AG08396 (cell line): Measurements from ENCODE around the gene SYNDIG1.

ENCODE experiments used
- DNase-seq: peaks from one replicate; pipeline ENCODE4 v3.0.0; 2012; ENCODE audit warnings: low spot score, mixed read lengths

Gene SYNDIG1

DNA sequence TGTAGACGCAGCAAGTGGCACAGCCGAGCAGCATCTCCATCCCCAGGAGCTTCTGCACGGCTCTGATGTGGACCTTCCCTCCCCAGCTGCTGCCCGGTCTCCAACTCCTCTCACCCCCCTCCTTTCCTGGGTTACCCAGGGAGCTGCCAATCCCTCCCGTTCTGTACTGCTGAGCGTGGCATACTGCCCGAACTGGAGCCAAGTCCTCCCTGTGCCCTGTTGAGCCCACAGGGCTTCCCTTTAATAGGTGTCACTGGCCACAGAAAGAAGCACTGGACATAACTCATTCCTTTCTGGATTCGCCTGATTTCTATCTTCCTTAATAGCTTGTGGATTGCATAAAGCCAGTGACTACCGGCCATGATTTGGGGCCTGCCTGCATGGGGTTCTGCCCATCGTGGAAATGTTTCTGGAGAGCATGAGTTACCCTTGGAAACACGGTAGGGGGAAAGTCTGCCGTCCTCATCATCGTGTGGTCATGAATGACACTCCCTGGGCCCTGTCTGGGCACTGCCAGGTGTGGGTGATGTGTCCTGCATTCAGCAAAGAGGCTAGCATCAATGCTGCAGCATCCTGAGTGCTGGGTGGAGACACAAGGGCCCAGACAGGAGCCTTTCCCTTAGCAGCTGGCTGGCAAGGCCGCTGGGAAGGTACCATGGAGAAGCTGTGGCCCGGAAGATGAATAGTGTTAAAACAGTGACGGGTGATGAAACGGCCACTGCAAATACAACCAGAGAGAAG is 189.7 kb downstream of the SYNDIG1 start:
- DNase-seq: no peak

DNA sequence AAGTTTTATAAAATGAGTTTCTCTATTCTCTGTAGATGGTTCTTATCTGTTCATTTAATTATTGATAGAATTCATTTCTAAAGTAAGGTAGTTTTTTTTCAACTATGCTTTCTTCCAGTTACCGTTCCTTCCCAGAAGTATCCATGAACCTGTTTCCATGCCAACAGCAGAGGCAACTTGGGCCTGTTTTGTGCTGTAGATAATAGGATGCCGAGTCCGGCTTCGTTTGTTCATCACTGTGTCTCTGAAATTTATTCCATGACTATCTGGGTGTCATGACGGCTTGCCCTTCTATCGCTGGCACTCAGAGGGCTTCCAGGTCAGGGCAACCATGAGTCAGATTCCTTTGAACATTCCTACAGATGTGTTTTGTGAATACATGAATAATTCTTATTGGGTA is 190.4 kb downstream of the SYNDIG1 start:
- no peak for DNase-seq

DNA sequence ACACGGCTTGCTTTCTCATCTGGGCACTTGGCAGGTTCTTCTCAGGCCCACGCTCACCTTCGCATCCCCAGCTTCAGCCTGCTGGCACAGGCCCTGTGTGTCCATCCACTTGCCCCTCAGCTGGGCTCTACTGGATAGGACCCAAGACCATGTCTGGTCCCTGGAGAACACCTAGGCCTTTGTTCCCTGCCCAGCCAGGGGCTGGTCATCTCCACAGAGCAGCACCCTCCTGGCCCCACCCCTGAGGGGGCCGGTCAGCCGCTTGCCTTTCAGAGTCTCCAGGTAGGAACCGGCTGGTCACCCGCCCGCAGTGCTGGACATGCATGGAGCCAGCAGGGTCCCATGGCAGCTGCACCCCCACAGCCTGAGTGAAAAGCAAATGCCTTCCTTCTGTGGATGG is 191.2 kb downstream of the SYNDIG1 start:
- DNase-seq: no peak

DNA sequence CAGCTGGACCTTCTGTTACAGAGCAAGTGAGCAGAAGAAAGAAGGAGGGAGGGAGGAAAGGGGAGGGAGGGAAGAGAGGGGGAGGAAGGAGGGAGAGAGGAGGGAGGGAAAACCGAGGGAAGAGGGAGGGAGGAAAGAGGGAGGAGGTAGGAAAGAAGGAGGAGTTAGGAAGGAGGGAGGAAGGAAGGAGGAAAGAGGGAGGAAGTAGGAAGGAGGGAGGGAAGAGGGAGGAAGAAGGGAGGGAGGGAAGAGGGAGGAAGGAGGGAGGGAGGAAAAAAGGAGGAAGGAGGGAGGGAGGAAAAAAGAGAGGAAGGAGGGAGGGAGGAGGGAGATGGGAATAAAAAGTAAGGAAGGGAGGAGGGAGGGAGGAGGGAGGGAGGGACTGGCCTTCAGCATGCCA is 191.8 kb downstream of the SYNDIG1 start:
- no peak for DNase-seq

DNA sequence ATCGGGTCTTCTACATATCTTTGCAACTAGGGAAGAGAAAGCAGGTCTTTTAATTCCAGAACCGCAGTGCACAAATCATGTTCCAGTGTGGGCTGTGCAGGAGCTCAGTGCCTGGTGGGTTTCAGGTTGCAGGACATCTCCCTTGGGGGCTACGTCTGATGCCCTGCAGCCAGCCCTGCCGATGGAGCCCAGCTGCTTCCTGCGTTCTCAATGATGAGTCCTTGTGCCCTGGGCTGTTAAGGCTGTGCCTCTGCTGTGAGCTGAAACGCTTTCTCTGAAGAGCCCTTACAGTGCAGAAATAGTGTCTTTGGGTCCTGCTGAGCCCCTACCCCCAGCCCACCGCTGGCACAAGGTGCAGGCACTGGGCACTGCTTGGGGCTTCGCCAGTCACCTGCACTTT is 192.9 kb downstream of the SYNDIG1 start:
- no peak for DNase-seq

DNA sequence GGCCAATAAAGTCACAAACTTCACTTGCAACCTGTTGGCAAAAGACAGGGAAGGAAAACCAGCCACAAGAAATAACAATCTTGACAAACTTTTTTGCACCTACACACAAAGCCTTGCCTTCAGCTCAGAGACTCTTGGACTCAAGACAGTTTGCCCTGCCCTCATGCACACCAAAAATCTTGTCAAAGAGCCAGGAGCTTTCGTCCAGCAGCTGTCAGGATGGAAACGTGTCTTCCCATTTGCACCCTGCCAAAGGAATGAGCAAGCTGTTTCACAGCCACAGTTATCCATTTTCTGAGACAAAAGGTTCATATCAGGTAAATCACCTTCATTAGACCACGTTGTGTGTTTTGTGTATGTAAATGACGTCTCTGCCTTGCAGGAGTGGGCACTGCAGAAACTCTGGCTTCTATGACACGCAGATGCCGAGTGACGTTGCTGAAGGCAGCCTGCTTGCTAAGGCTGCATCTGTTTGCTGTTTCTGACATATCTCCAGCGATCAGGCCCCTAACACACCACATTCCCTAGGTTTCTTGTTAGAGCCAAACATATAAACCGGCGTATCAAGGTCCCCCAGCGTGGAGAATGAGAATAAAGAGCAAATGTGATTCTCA is 193.4 kb downstream of the SYNDIG1 start:
- DNase-seq: peak; percentile 37

DNA sequence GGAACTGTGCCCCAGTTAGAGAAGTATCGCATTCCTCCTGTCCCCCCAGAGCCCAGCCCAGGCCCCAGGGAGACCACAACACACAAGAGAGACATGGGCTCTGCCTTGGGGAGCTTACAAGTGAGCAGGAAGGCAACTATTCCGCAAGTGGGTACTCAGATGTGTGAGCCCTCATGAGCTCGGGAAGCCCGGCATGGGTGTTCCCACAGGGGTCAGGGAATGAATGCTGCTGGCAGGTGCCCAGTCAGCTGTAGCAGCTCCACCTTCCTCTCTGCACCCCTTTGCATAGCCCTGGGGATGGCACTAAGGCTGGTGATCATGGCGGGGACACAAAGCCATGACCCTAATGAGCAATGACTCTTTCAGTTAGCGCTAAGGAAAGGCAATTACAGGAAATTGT is 194.1 kb downstream of the SYNDIG1 start:
- no peak for DNase-seq

DNA sequence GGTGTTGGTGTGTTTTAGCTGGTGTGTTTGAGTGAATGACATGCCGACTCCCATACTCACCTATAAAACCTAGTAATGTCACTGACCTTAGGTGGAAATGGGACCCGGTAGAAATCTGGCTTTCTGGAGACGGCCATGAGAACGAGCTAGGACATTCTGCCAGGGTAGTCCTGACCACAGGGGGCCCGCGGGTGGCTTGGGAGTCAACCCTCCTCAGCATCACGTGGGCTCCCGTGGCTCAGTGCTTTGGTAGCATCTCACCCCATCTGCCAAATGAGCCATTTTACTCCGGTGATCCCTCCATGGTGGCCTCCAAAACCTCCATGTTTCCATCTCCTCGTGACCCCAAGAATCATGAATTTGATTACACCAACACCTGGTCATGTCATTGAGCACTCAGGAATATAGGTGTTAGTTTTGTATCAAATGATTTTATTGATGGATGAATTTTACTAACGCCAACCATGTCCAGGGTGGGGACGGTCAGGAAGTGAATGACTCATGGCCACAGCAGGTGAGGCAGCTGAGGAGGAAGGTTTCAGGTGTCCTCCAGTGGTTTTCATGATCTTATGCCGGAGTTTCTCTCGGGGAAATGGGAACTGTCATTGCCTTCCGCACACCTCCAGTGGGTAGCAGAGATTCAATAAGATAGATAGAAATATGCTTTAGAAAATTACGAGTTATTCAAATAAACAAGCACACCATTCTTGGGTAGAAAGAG is 195.0 kb downstream of the SYNDIG1 start:
- no peak for DNase-seq

DNA sequence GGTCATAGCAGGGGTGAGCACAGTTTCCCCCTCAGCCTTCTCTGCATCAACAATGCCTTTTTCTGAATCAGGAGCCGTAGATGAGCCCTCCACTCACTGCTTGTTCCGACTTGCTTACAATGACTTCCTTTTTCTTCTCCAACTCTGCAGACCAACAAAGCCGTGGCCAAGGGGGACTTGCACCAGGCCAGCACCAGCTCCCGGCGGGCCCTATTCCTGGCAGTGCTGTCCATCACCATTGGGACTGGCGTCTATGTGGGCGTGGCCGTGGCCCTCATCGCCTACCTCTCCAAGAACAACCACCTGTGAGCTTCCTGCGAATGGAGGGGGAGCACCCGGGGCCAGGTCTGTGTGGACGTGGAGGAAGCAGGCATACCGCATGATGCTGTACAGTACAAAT is 195.8 kb downstream of the SYNDIG1 start:
- no peak for DNase-seq

DNA sequence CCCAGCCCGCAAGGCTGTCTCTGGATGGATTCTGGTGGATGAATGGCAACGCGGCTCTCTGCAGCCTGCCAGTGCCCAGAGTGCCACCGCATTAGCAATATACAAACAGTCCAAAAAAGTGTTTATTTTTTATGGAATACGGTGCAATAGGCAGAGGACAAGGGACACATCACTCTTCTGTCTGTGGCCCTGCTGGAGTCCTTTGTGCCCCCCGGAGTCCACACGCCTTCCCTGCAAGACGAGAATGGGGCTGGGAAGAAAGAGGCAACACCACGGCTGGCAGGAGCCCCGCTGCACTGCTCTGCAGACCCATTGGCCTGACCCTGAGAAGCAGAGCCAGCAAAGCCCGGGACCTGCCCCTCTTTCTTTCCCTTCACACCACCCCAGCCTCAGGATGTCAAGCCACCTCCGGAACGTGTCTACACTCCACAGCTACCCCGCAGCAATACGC is 196.3 kb downstream of the SYNDIG1 start:
- DNase-seq: no peak

DNA sequence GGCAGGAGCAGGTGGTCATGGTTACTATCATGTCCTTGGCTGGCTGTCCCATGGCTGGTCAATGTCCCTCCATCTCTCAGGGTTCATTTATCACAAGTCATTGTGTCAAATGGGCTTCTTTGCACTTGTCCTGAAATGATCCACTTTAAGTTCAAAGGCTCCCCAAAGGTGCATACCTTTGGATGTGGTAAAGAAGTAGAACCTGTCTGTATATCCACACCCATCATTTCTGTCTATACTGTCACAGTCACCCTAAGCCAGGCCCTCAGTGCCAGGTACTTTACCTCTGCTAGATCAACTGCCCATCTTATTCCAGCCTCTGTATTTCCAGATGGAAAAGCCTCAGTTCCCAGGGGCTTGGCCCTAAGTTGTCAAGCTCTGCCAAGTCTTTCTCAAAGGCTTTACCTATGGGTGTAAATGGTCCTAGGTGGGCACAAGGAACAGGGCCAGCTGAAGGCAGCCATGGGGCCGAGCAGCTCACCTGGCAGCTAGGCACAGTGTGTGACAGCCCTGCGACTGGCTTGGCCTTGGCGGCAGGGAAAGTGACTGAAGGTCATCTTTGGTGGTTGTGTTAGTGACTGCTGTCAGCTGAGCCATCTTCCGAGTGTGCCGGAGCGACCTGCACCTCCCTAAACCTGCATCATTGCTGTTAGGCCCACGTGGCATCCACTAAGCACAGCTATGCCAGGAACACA is 198.4 kb downstream of the SYNDIG1 start:
- no peak for DNase-seq

DNA sequence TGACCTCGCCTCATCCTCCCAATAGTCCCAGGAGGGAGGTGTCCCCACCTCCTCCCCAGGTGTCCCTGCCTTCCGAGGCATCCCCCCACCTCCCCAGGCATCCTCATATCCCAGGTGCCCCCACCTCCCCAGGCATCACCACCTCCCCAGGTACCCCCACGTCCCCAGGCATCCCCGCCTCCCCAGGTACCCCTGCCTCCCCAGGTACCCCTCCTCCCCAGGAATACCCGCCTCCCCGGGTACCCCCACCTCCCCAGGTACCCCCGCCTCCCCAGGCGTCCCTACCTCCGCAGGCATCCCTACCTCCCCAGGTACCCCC is 198.9 kb downstream of the SYNDIG1 start:
- DNase-seq: no peak

DNA sequence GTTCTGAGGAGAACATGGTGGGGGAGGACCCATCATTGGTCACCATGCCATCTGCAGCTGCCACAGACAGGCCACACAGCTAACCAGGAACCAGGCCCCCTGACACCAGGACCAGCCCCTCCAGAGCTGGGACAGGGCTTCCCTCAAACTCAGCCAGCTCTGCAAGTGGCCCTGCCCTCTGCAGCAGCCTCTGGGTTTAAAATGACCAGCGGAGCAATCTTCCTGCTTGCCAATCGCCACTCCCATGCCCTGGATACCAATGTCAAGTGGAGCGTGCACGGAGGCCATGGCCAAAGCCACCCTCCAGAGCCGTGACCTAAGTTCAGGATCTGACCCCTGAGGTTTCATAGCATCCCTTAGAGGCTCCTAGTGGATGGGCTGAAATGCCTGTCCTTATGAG is 199.4 kb downstream of the SYNDIG1 start:
- no peak for DNase-seq

DNA sequence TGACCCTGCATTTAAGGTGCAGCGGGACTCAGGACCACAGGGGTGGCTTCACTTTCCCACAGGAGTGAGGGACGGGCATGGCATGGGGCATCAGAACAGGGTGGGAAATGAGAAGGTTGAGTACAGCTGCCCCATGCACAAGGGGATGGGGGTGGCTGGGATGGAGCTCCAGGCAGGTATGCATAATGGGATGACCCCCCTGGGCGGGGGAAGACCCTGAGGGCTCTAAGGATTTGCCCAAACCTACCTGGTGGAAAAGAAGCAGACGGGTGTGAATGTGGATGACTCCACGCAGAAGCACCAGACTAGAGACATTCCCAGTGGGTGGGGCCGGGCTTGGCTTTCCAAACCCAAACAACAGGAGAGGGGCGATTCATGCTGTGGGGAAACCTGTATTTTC is 200.3 kb downstream of the SYNDIG1 start:
- no peak for DNase-seq

DNA sequence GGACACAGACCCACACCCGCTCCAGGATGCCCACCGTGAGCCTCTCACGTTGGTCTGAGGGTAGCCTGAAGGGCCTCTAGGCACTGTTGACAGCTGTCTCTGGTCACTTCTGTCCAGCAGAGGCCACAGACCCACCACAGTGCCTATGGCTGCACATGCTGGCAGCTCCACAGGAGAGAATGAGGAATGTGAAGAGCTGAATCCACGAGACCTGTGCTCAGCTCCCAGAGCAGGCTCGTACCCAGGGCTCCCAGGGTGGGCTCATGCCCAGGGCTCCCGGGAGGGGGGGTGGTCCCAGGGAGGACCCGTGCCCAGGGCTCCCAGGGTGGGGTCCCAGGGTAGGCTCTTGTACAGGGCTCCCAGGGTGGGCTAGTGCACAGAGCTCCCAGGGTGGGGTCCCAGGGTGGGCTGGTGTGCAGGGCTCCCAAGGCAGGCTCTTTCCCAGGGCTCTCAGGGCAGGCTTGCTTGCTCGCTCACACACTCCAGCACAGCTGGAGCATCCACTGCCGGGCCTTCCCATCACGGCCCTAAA is 201.0 kb downstream of the SYNDIG1 start:
- DNase-seq: no peak

DNA sequence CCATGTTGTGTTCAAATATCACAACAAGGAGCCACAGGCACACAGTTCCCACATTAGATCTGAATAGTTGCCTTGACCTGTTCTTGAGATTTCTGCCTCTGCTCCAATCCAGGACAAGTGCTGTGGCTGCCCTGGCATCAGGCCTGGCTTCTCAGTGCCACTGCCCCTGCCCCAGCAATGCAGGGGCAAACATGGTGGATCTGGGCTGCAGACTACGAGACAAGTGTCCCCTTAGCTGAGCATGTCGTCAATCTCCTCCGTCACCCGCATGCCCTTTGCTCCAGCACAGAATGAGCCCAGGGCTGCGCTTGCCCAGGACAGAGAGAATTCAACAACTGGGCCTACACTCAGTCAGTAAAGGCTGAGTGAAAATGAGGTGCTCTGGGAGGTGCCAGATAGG is 201.6 kb downstream of the SYNDIG1 start:
- no peak for DNase-seq

DNA sequence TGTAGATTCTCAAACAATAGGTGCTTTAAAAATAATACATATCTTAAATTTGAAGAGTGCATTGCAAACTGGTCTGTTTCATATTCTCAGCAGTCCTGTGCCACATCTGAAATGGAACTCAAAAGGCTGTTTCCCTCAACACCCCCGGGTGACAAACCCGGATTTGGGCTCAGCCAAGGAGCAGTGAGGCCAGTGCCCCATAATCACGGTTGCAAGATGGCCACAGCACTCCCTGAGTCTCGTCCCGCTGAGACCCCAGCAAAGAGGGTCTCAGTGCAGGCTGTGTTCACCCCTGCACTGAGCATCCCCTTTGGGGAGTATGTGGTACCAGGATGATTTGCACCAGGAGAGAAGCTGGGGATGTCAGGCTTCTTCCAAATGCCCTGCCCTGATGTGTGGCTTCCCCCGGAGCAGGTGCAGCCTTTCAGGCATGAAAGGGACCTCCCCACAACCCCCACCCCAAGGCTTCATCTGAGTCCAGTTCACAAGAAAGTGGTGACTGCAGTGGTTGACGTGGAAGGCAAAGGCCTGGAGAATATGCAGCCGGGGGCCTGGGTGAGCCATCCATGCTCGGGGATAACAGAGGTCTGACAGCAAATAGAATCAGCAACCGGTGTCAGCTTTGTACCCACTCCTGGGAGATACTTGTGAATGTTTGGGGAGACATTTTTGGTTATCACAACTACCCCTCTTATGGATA is 202.9 kb downstream of the SYNDIG1 start:
- no peak for DNase-seq

DNA sequence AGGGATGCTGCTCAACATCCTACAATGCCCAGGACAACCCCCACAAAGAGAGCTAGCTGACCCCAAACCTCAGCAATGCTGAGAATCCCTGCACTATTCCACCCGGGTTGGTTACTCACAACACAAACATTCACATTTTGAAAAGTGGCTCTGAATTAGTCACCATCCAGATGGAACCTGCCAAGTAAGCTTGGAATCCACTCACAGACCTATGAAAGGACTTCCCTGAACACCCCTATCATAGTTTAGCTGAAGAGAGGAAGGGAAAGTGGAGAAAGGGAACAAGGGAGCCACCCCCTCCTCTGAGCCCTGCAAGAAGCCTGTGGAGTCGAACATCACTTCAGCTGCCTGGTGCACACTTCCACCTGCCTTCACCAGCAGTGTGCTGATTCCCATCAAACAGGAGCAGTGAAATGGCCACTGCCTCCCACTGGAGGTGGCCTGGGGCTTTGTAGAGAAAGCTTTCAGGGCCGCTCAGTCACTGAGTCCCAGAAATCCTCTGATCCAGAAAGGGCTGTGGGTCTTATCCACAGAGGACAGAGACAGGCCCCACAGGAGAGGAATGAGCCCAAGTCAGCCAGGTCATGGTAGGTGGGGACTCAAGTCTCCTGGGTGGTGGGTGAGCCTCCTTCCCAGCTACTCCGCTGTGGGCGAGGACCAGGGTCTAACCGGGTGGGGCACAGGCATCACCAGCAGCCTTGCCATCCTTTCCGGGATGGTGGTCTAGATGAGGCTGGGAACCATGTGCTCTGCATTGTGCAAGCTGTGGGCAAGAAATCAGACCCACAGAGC is 203.7 kb downstream of the SYNDIG1 start:
- peak; percentile 92 for DNase-seq

DNA sequence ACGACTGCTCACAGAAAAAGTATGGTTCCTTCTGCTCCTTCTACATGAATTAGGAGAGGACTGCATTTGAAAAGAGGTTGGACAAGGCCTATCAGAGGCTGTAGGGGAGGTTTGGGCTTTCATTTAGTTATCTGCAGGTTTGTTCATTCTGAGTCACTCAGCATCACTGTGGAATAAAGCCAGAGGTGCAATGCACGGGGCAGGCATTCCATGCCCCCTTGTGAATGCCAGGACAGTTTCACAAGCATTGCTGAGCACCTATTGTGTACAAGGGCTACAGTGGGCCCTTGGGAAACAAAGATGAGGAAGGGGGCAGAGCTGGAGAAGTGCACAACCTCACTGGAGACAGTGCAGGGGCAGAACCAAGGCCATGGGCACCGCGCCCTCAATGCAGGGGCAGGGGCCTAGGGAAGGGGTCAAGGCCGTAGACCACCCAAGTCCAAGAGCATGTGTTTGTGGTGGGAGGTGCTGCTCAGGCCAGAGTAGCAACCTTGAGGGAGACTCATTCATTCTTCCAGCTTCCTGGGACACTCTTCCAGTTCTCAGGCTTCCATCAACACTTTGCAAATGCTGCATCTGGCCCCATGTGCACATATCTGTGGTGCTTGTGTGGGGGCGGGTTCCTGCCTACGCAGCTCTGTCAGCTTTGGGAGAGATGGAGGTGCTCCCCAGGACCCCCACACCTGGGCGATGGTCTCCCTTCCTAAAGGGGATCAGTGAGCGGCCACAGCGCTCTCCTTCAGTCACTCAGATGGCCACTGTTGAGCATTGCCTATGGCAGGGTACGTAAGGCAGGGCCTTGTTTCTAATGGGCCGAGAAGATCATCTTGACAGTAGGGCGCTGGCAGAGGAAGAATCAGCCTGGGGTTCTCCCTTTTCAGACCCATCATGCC is 204.5 kb downstream of the SYNDIG1 start:
- DNase-seq: peak; percentile 55
